SK-N-SH (cell line): ENCODE data around the gene ZNRD2. TPM values are rescaled to one million over a fixed set of nuclear protein-coding genes. Genes with fewer than 3 reads are reported as not detected.

Experiments
- CTCF ChIA-PET: fragments of 300-600, 350-600 bp; formaldehyde crosslinking; extraction: SDS; loops from one replicate; lab custom pipeline; 2021; lab: Yijun Ruan, JAX
- POLR2A ChIA-PET: fragments of 350-600 bp; sonication (Branson Sonifier 250); formaldehyde crosslinking; extraction: SDS; loops from one replicate; lab custom pipeline; 2020; ENCODE audit warnings: antibody characterized with exemption, inconsistent platforms; lab: Yijun Ruan, JAX
- DNase-seq: peaks from one replicate; pipeline ENCODE4 v3.0.0; 2012
- H2AFZ ChIP-seq: fragments of 200-600 bp; sonication (generic); 2 replicates; pipeline ENCODE4 v1.8.1; 2016; ENCODE audit warnings: antibody characterized with exemption, mild to moderate bottlenecking, low read depth
- H3F3A ChIP-seq: fragments of 200-600 bp; sonication (generic); replicated peaks from 2 replicates; pipeline ENCODE3; 2016; ENCODE audit warnings: antibody characterized with exemption, mild to moderate bottlenecking; ENCODE audit not compliant: insufficient read depth
- H3K27ac ChIP-seq, 2 experiments: fragments of 200-500 bp in 1 of 2; fragments of 200-600 bp in 1 of 2; sonication (Bioruptor generic) in 1 of 2; sonication (generic), shearing (Covaris generic) in 1 of 2; 2 replicates each; pipeline versions ENCODE4 v1.5.1 to v1.6.1; 2014 to 2016; ENCODE audit warnings: low read depth in 2 of 2, inconsistent platforms in 1 of 2, low read length in 1 of 2, mild to moderate bottlenecking in 1 of 2, mixed read lengths in 1 of 2
- H3K27me3 ChIP-seq: fragments of 200-600 bp; sonication (generic), shearing (Covaris generic); 2 replicates; pipeline ENCODE4 v1.6.1; 2016; ENCODE audit warnings: mixed run types; ENCODE audit not compliant: insufficient read depth
- H3K36me3 ChIP-seq, 2 experiments: fragments of 200-500 bp in 1 of 2; fragments of 200-600 bp in 1 of 2; sonication (Bioruptor generic) in 1 of 2; sonication (generic) in 1 of 2; replicated peaks in 1 of 2; 2 replicates each; pipeline versions ENCODE3 to v1.5.1; 2014 to 2016; ENCODE audit warnings: low read length in 1 of 2, mild to moderate bottlenecking in 1 of 2; ENCODE audit not compliant: insufficient read depth in 2 of 2, control insufficient read depth in 1 of 2
- H3K4me1 ChIP-seq, 2 experiments: fragments of 200-500 bp in 1 of 2; fragments of 200-600 bp in 1 of 2; sonication (Bioruptor generic) in 1 of 2; sonication (generic), shearing (Covaris generic) in 1 of 2; 2 replicates each; pipeline versions ENCODE4 v1.5.1 to v1.6.1; 2014 to 2016; ENCODE audit warnings: low read depth in 1 of 2, low read length in 1 of 2, mixed run types in 1 of 2; ENCODE audit not compliant: insufficient read depth in 2 of 2, control insufficient read depth in 1 of 2
- H3K4me2 ChIP-seq: fragments of 200-600 bp; sonication (generic), shearing (Covaris generic); 2 replicates; pipeline ENCODE4 v1.6.1; 2017; ENCODE audit warnings: mixed run types
- H3K4me3 ChIP-seq, 2 experiments: fragments of 200-500 bp in 1 of 2; fragments of 200-600 bp in 1 of 2; sonication (Bioruptor generic) in 1 of 2; sonication (generic), shearing (Covaris generic) in 1 of 2; 2 replicates each; pipeline versions ENCODE4 v1.5.1 to v1.8.1; 2014 to 2016; ENCODE audit warnings: low read depth in 2 of 2, inconsistent platforms in 1 of 2, low read length in 1 of 2, mild to moderate bottlenecking in 1 of 2, mixed read lengths in 1 of 2, moderate library complexity in 1 of 2
- H3K79me2 ChIP-seq: fragments of 200-600 bp; sonication (generic); 2 replicates; pipeline ENCODE4 v1.8.1; 2017; ENCODE audit warnings: mild to moderate bottlenecking; ENCODE audit not compliant: insufficient read depth
- H3K9ac ChIP-seq: fragments of 200-600 bp; sonication (generic); 2 replicates; pipeline ENCODE4 v1.6.1; 2017; ENCODE audit warnings: mixed run types
- H3K9me2 ChIP-seq: fragments of 200-600 bp; sonication (generic); 2 replicates; pipeline ENCODE4 v1.6.1; 2017; ENCODE audit warnings: mixed run types
- H3K9me3 ChIP-seq: fragments of 200-600 bp; sonication (generic); 2 replicates; pipeline ENCODE4 v1.6.1; 2017; ENCODE audit warnings: mixed run types, mild to moderate bottlenecking, moderate library complexity
- H4K20me1 ChIP-seq: fragments of 200-600 bp; sonication (generic); 2 replicates; pipeline ENCODE4 v1.6.1; 2017; ENCODE audit warnings: mild to moderate bottlenecking, mixed run types; ENCODE audit not compliant: insufficient read depth
- CHD2 ChIP-seq: fragments of 150-350 bp; IDR thresholded peaks from 2 replicates; pipeline ENCODE4 v1.6.1; 2018; ENCODE audit warnings: low read length; ENCODE audit not compliant: partially characterized antibody
- EZH2phosphoT487 ChIP-seq: fragments of 200-600 bp; sonication (generic); IDR thresholded peaks from 2 replicates; pipeline ENCODE4 v1.6.1; 2017; ENCODE audit warnings: low read depth, mixed run types, mild to moderate bottlenecking, antibody characterized with exemption, moderate library complexity, borderline replicate concordance
- FOSL2 ChIP-seq: IDR thresholded peaks from 2 replicates; pipeline ENCODE4 v1.4.0; 2012; ENCODE audit warnings: low read depth, mild to moderate bottlenecking, moderate library complexity, borderline replicate concordance
- GABPA ChIP-seq: IDR thresholded peaks from 2 replicates; pipeline ENCODE4 v1.4.0; 2012; ENCODE audit warnings: low read depth, mild to moderate bottlenecking
- GATA2 ChIP-seq: sonication (generic); formaldehyde crosslinking; IDR thresholded peaks from 2 replicates; pipeline ENCODE4 v1.5.0; 2020; ENCODE audit warnings: mild to moderate bottlenecking, missing genetic modification reagents
- MXI1 ChIP-seq: IDR thresholded peaks from 2 replicates; pipeline ENCODE4 v1.6.1; 2012; ENCODE audit warnings: mild to moderate bottlenecking, low read depth, low read length, improper control_type of control experiment
- NFIC ChIP-seq: IDR thresholded peaks from 2 replicates; pipeline ENCODE4 v1.4.0; 2012; ENCODE audit warnings: borderline replicate concordance
- POLR2AphosphoS5 ChIP-seq: IDR thresholded peaks from 2 replicates; pipeline ENCODE4 v1.6.1; 2012; ENCODE audit warnings: low read depth, low read length
- RAD21 ChIP-seq: IDR thresholded peaks from 2 replicates; pipeline ENCODE4 v1.6.1; 2012; ENCODE audit warnings: mild to moderate bottlenecking, low read length
- RCOR1 ChIP-seq: fragments of 150-350 bp; IDR thresholded peaks from 2 replicates; pipeline ENCODE4 v1.6.1; 2017; ENCODE audit warnings: antibody characterized with exemption, low read length
- RFX5 ChIP-seq: IDR thresholded peaks from 2 replicates; pipeline ENCODE4 v1.6.1; 2012; ENCODE audit warnings: mild to moderate bottlenecking, improper control_type of control experiment, low read length
- RXRA ChIP-seq: IDR thresholded peaks from 2 replicates; pipeline ENCODE4 v1.4.0; 2012; ENCODE audit warnings: low read depth, mild to moderate bottlenecking, borderline replicate concordance
- SIN3A ChIP-seq: IDR thresholded peaks from 2 replicates; pipeline ENCODE4 v1.6.1; 2012; ENCODE audit warnings: low read depth, mild to moderate bottlenecking, low read length, moderate library complexity, borderline replicate concordance
- SMC3 ChIP-seq: IDR thresholded peaks from 2 replicates; pipeline ENCODE4 v1.6.1; 2012; ENCODE audit warnings: low read depth, low read length, improper control_type of control experiment
- TAF1 ChIP-seq: IDR thresholded peaks from 2 replicates; pipeline ENCODE4 v1.6.1; 2012; ENCODE audit warnings: low read depth, mild to moderate bottlenecking, low read length, moderate library complexity, borderline replicate concordance
- TCF12 ChIP-seq: IDR thresholded peaks from 2 replicates; pipeline ENCODE4 v1.4.0; 2012
- TEAD4 ChIP-seq: IDR thresholded peaks from 2 replicates; pipeline ENCODE4 v1.4.0; 2012; ENCODE audit warnings: mild to moderate bottlenecking, borderline replicate concordance; ENCODE audit not compliant: insufficient read depth
- YY1 ChIP-seq: IDR thresholded peaks from 2 replicates; pipeline ENCODE4 v1.4.0; 2012; ENCODE audit warnings: low read depth, mild to moderate bottlenecking
- WGBS: methylation state at CpG from one replicate; pipeline ENCODE4 v1.1.6; 2017; ENCODE audit warnings: low lambda C conversion rate; 5-methylcytosine and 5-hydroxymethylcytosine counted together
- polyA plus RNA-seq, 3 experiments: library from polyadenylated mRNA; depleted of rRNA; stranded (reverse); fragments of >200 nt; gene quantifications; 2 replicates each; pipeline ENCODE4 v1.2.3, GENCODE V29; 2012
- TF ChIP-seq, protein P1 (sequence below): fragments of 200-600 bp; sonication (generic); IDR thresholded peaks from 2 replicates; pipeline ENCODE4 v1.6.1; 2017; ENCODE audit warnings: antibody characterized with exemption, mild to moderate bottlenecking, moderate library complexity
- TF ChIP-seq, protein P2 (sequence below): fragments of 150-350 bp; IDR thresholded peaks from 2 replicates; pipeline ENCODE4 v1.6.1; 2017; ENCODE audit warnings: antibody characterized with exemption, low read length, low read depth, borderline replicate concordance
- TF ChIP-seq, protein P3 (sequence below): IDR thresholded peaks from 2 replicates; pipeline ENCODE4; 2012
- TF ChIP-seq, protein P4 (sequence below): IDR thresholded peaks from 2 replicates; pipeline ENCODE4 v1.6.1; 2012; ENCODE audit warnings: mild to moderate bottlenecking, low read depth, low read length, moderate library complexity
- TF ChIP-seq, protein P5 (sequence below): IDR thresholded peaks from 2 replicates; pipeline ENCODE4 v1.4.0; 2012; ENCODE audit warnings: low read depth, borderline replicate concordance

The ZNRD2 gene
- polyA plus RNA-seq, 1 of the 3 experiments (the other 2 are of a cell fraction), result 78.1 TPM

DNA sequence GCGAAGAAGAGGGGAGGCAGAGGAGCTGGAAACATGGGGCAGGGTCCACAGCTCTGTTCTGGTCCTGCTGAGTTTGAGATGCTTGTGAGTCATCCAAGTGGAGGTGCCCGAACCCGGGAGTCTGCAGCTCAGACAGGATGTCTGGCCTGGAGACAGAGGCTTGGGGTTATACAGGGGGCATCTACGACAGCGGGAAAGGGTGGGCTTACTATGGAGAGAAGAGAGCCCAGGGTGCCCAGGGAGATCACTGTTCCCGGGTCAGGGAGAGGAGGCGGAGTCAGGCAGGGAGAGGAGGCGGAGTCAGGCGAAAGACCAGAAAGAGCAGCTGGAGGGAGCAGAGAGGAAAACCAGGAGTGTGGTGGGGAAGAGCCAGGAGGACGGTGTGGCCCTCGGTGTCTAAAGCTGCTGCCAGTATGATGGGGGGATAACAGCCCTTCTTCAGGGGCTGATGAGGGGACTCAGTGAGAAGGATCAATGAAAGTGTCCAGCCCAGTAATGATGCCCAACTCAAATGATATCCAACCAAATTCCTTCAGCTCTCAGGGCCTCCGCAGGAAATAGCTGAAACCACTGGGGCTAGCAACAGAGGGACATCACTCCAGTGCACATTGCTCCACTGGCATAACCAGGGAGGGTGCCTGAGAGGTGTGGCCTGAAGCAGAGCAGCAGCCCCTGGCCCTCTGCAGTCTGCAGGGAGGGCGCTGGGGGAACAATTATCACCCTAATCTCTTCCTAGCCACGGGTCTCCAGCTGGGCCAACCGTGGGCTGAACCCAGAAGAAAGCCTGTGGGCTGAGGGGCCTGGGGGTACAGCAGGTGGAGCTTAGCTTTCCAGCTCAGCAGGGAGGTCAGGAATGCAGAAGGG lies 9.5 kb upstream of the ZNRD2 start (continued):
- TF ChIP-seq RFX5 (no peak), CHD2 (peak; percentile 24), EZH2phosphoT487 (no peak), RXRA (peak; percentile 97; the same call in 1 of the 2 replicates), RCOR1 (peak; percentile 46; the same call in 1 of the 2 replicates), MXI1 (no peak; the same call in 1 of the 2 replicates), GABPA (no peak)
- TF ChIP-seq, protein P1, sequence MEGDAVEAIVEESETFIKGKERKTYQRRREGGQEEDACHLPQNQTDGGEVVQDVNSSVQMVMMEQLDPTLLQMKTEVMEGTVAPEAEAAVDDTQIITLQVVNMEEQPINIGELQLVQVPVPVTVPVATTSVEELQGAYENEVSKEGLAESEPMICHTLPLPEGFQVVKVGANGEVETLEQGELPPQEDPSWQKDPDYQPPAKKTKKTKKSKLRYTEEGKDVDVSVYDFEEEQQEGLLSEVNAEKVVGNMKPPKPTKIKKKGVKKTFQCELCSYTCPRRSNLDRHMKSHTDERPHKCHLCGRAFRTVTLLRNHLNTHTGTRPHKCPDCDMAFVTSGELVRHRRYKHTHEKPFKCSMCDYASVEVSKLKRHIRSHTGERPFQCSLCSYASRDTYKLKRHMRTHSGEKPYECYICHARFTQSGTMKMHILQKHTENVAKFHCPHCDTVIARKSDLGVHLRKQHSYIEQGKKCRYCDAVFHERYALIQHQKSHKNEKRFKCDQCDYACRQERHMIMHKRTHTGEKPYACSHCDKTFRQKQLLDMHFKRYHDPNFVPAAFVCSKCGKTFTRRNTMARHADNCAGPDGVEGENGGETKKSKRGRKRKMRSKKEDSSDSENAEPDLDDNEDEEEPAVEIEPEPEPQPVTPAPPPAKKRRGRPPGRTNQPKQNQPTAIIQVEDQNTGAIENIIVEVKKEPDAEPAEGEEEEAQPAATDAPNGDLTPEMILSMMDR, result no peak
- TF ChIP-seq, protein P2, sequence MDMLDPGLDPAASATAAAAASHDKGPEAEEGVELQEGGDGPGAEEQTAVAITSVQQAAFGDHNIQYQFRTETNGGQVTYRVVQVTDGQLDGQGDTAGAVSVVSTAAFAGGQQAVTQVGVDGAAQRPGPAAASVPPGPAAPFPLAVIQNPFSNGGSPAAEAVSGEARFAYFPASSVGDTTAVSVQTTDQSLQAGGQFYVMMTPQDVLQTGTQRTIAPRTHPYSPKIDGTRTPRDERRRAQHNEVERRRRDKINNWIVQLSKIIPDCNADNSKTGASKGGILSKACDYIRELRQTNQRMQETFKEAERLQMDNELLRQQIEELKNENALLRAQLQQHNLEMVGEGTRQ, result no peak

DNA sequence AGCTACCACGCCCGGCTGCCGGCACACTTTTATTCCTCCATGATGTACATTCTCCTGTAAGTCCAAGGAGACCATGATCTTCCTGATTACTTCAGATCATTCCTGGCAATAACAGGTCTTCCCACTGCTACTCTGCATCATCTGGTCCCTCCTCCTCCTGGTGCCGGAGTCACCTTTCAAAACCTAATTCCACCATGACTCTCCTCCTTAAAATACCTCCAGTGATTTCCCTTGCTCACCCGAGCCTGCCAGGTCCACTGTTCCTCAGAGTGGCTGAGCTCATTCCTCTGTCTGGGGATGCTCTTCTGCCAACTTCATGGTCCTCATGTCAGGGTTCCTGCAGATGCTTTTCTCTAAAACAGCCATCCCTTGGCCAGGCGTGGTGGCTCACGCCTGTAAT lies 8.3 kb upstream of the ZNRD2 start:
- Histone ChIP-seq H4K20me1 (no peaks in the 10 kb centered on the region), H3K36me3 (no peaks in the 10 kb centered on the region), H3K9me3 (no peaks in the 10 kb centered on the region), H3F3A (peaks cover 58% of the 10 kb centered on the region), H3K9me2 (no peaks in the 10 kb centered on the region), H3K4me1 (peaks cover 41 to 47% of the 10 kb centered on the region in 2 experiments), H3K4me2 (peak overlapping the region; percentile 91), H3K79me2 (peaks cover 21% of the 10 kb centered on the region), H3K4me3 (no peak overlapping the region), H3K27ac (peak overlapping the region; percentile 97; a peak in 3 of 4 replicates), H3K9ac (no peak overlapping the region), H2AFZ (no peak overlapping the region), H3K27me3 (no peaks in the 10 kb centered on the region)
- TF ChIP-seq, protein P3, sequence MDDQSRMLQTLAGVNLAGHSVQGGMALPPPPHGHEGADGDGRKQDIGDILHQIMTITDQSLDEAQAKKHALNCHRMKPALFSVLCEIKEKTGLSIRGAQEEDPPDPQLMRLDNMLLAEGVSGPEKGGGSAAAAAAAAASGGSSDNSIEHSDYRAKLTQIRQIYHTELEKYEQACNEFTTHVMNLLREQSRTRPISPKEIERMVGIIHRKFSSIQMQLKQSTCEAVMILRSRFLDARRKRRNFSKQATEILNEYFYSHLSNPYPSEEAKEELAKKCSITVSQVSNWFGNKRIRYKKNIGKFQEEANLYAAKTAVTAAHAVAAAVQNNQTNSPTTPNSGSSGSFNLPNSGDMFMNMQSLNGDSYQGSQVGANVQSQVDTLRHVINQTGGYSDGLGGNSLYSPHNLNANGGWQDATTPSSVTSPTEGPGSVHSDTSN, result no peak
- TF ChIP-seq YY1, result no peak
- TF ChIP-seq GATA2 (CRISPR knock-in tag), result no peak
- TF ChIP-seq TCF12, result no peak
- TF ChIP-seq TEAD4, result no peak
- TF ChIP-seq TAF1, result no peak
- no peak for TF ChIP-seq SIN3A
- TF ChIP-seq, protein P4, sequence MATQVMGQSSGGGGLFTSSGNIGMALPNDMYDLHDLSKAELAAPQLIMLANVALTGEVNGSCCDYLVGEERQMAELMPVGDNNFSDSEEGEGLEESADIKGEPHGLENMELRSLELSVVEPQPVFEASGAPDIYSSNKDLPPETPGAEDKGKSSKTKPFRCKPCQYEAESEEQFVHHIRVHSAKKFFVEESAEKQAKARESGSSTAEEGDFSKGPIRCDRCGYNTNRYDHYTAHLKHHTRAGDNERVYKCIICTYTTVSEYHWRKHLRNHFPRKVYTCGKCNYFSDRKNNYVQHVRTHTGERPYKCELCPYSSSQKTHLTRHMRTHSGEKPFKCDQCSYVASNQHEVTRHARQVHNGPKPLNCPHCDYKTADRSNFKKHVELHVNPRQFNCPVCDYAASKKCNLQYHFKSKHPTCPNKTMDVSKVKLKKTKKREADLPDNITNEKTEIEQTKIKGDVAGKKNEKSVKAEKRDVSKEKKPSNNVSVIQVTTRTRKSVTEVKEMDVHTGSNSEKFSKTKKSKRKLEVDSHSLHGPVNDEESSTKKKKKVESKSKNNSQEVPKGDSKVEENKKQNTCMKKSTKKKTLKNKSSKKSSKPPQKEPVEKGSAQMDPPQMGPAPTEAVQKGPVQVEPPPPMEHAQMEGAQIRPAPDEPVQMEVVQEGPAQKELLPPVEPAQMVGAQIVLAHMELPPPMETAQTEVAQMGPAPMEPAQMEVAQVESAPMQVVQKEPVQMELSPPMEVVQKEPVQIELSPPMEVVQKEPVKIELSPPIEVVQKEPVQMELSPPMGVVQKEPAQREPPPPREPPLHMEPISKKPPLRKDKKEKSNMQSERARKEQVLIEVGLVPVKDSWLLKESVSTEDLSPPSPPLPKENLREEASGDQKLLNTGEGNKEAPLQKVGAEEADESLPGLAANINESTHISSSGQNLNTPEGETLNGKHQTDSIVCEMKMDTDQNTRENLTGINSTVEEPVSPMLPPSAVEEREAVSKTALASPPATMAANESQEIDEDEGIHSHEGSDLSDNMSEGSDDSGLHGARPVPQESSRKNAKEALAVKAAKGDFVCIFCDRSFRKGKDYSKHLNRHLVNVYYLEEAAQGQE, result no peak
- no peak for TF ChIP-seq GABPA
- TF ChIP-seq RAD21, result no peak
- TF ChIP-seq FOSL2, result no peak
- no peak for TF ChIP-seq RFX5
- TF ChIP-seq, protein P5, sequence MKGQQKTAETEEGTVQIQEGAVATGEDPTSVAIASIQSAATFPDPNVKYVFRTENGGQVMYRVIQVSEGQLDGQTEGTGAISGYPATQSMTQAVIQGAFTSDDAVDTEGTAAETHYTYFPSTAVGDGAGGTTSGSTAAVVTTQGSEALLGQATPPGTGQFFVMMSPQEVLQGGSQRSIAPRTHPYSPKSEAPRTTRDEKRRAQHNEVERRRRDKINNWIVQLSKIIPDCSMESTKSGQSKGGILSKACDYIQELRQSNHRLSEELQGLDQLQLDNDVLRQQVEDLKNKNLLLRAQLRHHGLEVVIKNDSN, result no peak
- TF ChIP-seq SMC3, result no peak
- no peak for TF ChIP-seq NFIC
- TF ChIP-seq POLR2AphosphoS5, result no peak
- 89% methylated on average over 7 of the region's 7 CpGs for WGBS
- POLR2A ChIA-PET, result no interaction called here
- CTCF ChIA-PET, result interaction anchor here (1.0 to 6.4 kb wide), 5 partner anchors 9 to 51 kb away, joined by 3 to 69 read pairs (median 13); partner anchors contain the start of genes EHBP1L1, FAM89B and ZNRD2
- DNase-seq, result no peak
